Immature natural killer cell (primary cell): Measurements from ENCODE around the gene MPIG6B. TPM values are rescaled to one million over a fixed set of nuclear protein-coding genes. Genes with fewer than 3 reads are reported as not detected.
"Not testable (repeated sequence)": the region's sequence is repeated elsewhere in the genome, so short reads cannot be mapped to it uniquely, and the experiment has no call there.

Experiments
- DNase-seq, 3 donors: peaks; one replicate each; pipeline ENCODE4 v3.0.0; 2022; ENCODE audit warnings: mixed read lengths in 1 of 3
- H3K27ac Mint-ChIP-seq, 6 donors: one replicate each; pipeline ENCODE4 v1.8.0; 2020; ENCODE audit warnings: mixed read lengths in 6 of 6, mild to moderate bottlenecking in 5 of 6, inconsistent platforms in 4 of 6, moderate library complexity in 3 of 6
- H3K27me3 Mint-ChIP-seq, 3 donors: one replicate each; pipeline ENCODE4 v1.8.0; 2020 to 2021; ENCODE audit warnings: low read depth in 3 of 3, mild to moderate bottlenecking in 3 of 3, mixed read lengths in 3 of 3, moderate library complexity in 3 of 3, inconsistent platforms in 1 of 3
- H3K36me3 Mint-ChIP-seq, 3 donors: one replicate each; pipeline ENCODE4 v1.8.0; 2020; ENCODE audit warnings: mixed read lengths in 3 of 3, inconsistent platforms in 2 of 3, mild to moderate bottlenecking in 2 of 3
- H3K4me1 Mint-ChIP-seq, 2 donors: one replicate each; pipeline ENCODE4 v1.8.0; 2020; ENCODE audit warnings: inconsistent platforms in 2 of 2, mild to moderate bottlenecking in 2 of 2, mixed read lengths in 2 of 2, moderate library complexity in 1 of 2
- H3K4me3 Mint-ChIP-seq, 5 donors: one replicate each; pipeline ENCODE4 v1.8.0; 2020; ENCODE audit warnings: mild to moderate bottlenecking in 5 of 5, mixed read lengths in 5 of 5, inconsistent platforms in 3 of 5, moderate library complexity in 3 of 5
- H3K9me3 Mint-ChIP-seq, 6 donors: one replicate each; pipeline ENCODE4 v1.8.0; 2020; ENCODE audit warnings: mild to moderate bottlenecking in 6 of 6, mixed read lengths in 6 of 6, inconsistent platforms in 4 of 6, moderate library complexity in 3 of 6
- polyA plus RNA-seq, 3 donors: library from polyadenylated mRNA; unstranded; fragments of 300-500 nt; fragmentation: Illumina TruSeq; gene quantifications; one replicate each; pipeline ENCODE4 v1.2.3, GENCODE V29; 2021

Gene MPIG6B
- polyA plus RNA-seq, 3 donors from 2014 or later, result 2.6 to 10.9 (median 6.3) TPM

GRCh38 chr6:31706599-31706998, 16.6 kb upstream of the MPIG6B start, which contains the start of gene LY6G6F:
Gene LY6G6F (plus strand): TSS chr6:31706866. CDS start chr6:31706907, 41 bp downstream.
- no peak for DNase-seq
- H3K27ac Mint-ChIP-seq, result peak within 1 kb of the TSS in 2 of 6 donors; percentile 19 to 68
- H3K4me1 Mint-ChIP-seq, result peaks cover 30 to 31% of the 10 kb centered on the region in 2 donors
- no peaks in the 10 kb centered on the region for H3K36me3 Mint-ChIP-seq
- no peaks in the 10 kb centered on the region for H3K9me3 Mint-ChIP-seq
- H3K4me3 Mint-ChIP-seq, result no peak within 1 kb of the TSS
- peaks cover 3 to 8% (median 4%) of the 10 kb centered on the region in 3 donors for H3K27me3 Mint-ChIP-seq

DNA sequence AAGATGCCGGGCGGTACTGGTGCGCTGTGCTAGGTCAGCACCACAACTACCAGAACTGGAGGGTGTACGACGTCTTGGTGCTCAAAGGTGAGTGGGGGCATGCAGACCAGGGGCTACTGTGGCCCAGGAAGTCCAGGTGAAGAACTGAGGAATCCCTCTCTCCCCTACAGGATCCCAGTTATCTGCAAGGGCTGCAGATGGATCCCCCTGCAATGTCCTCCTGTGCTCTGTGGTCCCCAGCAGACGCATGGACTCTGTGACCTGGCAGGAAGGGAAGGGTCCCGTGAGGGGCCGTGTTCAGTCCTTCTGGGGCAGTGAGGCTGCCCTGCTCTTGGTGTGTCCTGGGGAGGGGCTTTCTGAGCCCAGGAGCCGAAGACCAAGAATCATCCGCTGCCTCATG, 15.5 kb upstream of the MPIG6B start:
- peaks cover 25 to 27% of the 10 kb centered on the region in 2 donors for H3K4me1 Mint-ChIP-seq
- peaks cover 0 to 5% (median 4%) of the 10 kb centered on the region in 3 donors for H3K27me3 Mint-ChIP-seq
- peak overlapping the region in 1 of 6 donors; percentile 19 for H3K27ac Mint-ChIP-seq
- H3K4me3 Mint-ChIP-seq, result no peak overlapping the region
- no peaks in the 10 kb centered on the region for H3K9me3 Mint-ChIP-seq
- no peaks in the 10 kb centered on the region for H3K36me3 Mint-ChIP-seq
- no peak for DNase-seq

DNA sequence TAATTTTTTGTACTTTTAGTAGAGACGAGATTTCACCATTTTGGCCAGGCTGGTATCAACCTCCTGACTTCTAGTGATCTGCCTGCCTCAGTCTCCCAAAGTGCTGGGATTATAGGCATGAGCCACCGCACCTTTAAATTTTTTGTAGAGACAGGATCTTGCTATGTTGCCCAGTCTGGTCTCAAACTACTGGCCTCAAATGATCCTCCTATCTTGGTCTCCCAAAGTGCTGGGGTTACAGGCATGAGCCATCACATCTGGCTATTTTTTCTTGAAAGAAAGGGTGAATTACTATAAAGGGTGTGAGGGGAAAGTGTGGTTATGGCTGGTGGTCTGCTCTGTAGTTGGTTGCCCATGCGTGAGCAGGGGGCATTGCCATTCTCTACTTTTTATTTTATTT, 14.9 kb upstream of the MPIG6B start:
- H3K4me3 Mint-ChIP-seq, result no peak overlapping the region
- H3K4me1 Mint-ChIP-seq, result peaks cover 22 to 26% of the 10 kb centered on the region in 2 donors
- DNase-seq, result no peak
- no peaks in the 10 kb centered on the region for H3K36me3 Mint-ChIP-seq
- no peaks in the 10 kb centered on the region for H3K9me3 Mint-ChIP-seq
- H3K27ac Mint-ChIP-seq, result no peak overlapping the region
- H3K27me3 Mint-ChIP-seq, result peaks cover 0 to 3% (median 1%) of the 10 kb centered on the region in 3 donors

GRCh38 chr6:31709157-31709556, 14.0 kb upstream of the MPIG6B start:
- not testable (repeated sequence) for H3K36me3 Mint-ChIP-seq, H3K4me3 Mint-ChIP-seq, DNase-seq, H3K9me3 Mint-ChIP-seq, H3K27me3 Mint-ChIP-seq, H3K27ac Mint-ChIP-seq
- peaks cover 17 to 20% of the 10 kb centered on the region in 2 donors for H3K4me1 Mint-ChIP-seq

- no peaks in the 10 kb centered on the region for H3K36me3 Mint-ChIP-seq
- peak overlapping the region in 3 of 5 donors; percentile 0 to 55 (median 33) for H3K4me3 Mint-ChIP-seq
- peaks cover 17 to 20% of the 10 kb centered on the region in 2 donors for H3K4me1 Mint-ChIP-seq
- no peak for DNase-seq
- H3K27me3 Mint-ChIP-seq, result peaks cover 0 to 3% (median 2%) of the 10 kb centered on the region in 3 donors
- H3K27ac Mint-ChIP-seq, result peak overlapping the region in 3 of 6 donors; percentile 7 to 72 (median 40)
- H3K9me3 Mint-ChIP-seq, result no peaks in the 10 kb centered on the region
These were observed 12.5 kb upstream of the MPIG6B start for GRCh38 chr6:31710523-31711219.

GRCh38 chr6:31711233-31711632, 11.9 kb upstream of the MPIG6B start:
- Mint-ChIP-seq H3K27ac (no peak overlapping the region), H3K4me1 (peaks cover 17 to 20% of the 10 kb centered on the region in 2 donors)

GRCh38 chr6:31712296-31712695, 10.9 kb upstream of the MPIG6B start:
- H3K4me1 Mint-ChIP-seq, result peaks cover 17 to 20% of the 10 kb centered on the region in 2 donors
- H3K27ac Mint-ChIP-seq, result peak overlapping the region in 2 of 6 donors; percentile 44 to 75
- H3K36me3 Mint-ChIP-seq, result no peaks in the 10 kb centered on the region
- DNase-seq, result no peak
- H3K27me3 Mint-ChIP-seq, result peaks cover 0 to 3% (median 2%) of the 10 kb centered on the region in 3 donors
- H3K9me3 Mint-ChIP-seq, result no peaks in the 10 kb centered on the region
- H3K4me3 Mint-ChIP-seq, result peak overlapping the region in 1 of 5 donors; percentile 21

More at GRCh38 chr6:31711233-31711632, 11.9 kb upstream of the MPIG6B start:
- no peaks in the 10 kb centered on the region for H3K36me3 Mint-ChIP-seq
- peak overlapping the region in 1 of 5 donors; percentile 33 for H3K4me3 Mint-ChIP-seq
- H3K9me3 Mint-ChIP-seq, result no peaks in the 10 kb centered on the region
- DNase-seq, result no peak
- peaks cover 0 to 3% (median 2%) of the 10 kb centered on the region in 3 donors for H3K27me3 Mint-ChIP-seq

GRCh38 chr6:31713465-31713864, 9.7 kb upstream of the MPIG6B start:
- DNase-seq, result no peak
- H3K27ac Mint-ChIP-seq, result peak overlapping the region in 1 of 6 donors; percentile 49
- no peaks in the 10 kb centered on the region for H3K36me3 Mint-ChIP-seq

DNA sequence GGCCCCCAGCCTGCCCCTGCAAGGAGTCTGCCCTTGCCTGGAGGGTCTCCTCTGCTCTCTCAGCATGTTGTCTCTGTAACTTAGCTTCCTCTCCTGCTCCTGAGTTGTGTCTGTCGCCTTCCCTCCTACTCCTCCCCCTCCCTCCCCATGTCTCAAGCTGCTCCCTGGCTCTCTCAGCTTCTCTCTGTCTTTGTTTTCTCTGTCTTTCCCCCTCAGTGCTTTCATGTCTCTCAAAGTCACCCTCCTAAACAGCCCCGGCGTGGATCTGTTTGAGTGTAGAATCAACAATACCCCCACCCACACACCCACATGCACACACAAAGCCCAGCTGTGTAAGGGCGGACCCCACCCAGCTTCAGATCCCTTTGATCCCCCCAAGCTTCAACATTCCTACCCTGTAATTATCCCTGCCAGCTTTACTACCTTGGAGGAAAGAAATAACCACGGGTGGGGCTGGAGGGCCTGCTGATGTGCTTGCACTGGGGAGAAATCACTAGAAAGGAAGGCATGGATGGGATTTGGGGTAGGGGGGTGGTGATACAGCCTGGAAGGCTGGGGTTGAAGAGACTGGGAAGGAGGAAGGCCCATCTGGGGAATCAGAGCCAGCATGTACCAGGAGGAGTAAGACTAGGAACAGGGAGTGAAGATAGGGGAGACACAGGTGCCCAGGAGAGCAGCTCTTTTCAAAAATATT, 9.0 kb upstream of the MPIG6B start:
- Mint-ChIP-seq H3K4me1 (peaks cover 17 to 20% of the 10 kb centered on the region in 2 donors), H3K27ac (no peak overlapping the region), H3K27me3 (peaks cover 2 to 5% (median 3%) of the 10 kb centered on the region in 3 donors), H3K9me3 (no peaks in the 10 kb centered on the region), H3K36me3 (no peaks in the 10 kb centered on the region), H3K4me3 (no peak overlapping the region)
- no peak for DNase-seq

More at GRCh38 chr6:31713465-31713864, 9.7 kb upstream of the MPIG6B start:
- Mint-ChIP-seq H3K9me3 (no peaks in the 10 kb centered on the region), H3K27me3 (peaks cover 0 to 3% (median 2%) of the 10 kb centered on the region in 3 donors), H3K4me3 (no peak overlapping the region), H3K4me1 (peaks cover 17 to 20% of the 10 kb centered on the region in 2 donors)

DNA sequence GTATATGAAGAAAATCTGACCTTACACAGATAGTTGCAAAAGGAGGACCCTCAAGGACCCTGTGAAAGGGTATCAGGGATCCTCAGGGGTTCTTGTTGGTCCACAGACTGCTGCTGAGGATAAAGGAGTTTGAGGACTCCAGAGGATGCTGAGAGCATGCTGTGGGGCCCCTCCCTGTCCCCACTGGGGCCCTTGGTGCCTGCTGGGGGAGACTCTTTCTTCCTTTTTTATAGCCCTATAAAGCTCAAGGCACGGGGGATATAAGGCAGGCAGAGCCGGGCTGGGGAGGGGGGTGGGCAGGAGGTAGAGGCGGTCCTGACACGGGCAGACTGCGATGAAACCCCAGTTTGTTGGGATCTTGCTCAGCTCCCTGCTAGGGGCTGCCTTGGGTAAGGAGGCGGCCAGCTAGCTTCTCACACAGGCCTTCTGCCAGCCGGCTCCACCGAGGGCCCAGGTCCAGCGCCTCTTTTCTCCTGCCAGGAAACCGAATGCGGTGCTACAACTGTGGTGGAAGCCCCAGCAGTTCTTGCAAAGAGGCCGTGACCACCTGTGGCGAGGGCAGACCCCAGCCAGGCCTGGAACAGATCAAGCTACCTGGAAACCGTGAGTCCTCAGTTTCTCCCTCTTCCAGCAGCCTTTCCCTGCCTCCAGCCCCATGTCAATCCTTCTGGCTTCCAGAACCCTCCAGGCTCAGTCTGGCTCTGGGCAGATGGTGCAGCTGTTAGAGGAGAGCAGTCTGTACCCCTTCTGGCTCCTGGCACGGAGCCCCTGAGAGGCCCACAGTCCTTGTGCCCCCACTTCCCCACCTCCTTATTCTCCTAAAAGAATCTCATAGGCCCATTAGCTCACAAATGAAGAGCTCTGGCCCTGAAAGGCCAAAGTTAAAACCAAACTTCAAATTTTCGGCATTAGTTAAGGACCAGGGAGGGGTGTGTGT, 7.9 kb upstream of the MPIG6B start, which contains the start of gene LY6G6D:
TSS of gene LY6G6D (plus strand) at position 327 of the 937 bp plus-strand sequence. CDS start at position 335, 8 bp downstream.
- peaks cover 17 to 20% of the 10 kb centered on the region in 2 donors for H3K4me1 Mint-ChIP-seq
- peaks cover 2 to 5% (median 3%) of the 10 kb centered on the region in 3 donors for H3K27me3 Mint-ChIP-seq
- no peak for DNase-seq
- no peaks in the 10 kb centered on the region for H3K9me3 Mint-ChIP-seq
- H3K4me3 Mint-ChIP-seq, result no peak within 1 kb of the TSS
- no peak within 1 kb of the TSS for H3K27ac Mint-ChIP-seq
- no peaks in the 10 kb centered on the region for H3K36me3 Mint-ChIP-seq

DNA sequence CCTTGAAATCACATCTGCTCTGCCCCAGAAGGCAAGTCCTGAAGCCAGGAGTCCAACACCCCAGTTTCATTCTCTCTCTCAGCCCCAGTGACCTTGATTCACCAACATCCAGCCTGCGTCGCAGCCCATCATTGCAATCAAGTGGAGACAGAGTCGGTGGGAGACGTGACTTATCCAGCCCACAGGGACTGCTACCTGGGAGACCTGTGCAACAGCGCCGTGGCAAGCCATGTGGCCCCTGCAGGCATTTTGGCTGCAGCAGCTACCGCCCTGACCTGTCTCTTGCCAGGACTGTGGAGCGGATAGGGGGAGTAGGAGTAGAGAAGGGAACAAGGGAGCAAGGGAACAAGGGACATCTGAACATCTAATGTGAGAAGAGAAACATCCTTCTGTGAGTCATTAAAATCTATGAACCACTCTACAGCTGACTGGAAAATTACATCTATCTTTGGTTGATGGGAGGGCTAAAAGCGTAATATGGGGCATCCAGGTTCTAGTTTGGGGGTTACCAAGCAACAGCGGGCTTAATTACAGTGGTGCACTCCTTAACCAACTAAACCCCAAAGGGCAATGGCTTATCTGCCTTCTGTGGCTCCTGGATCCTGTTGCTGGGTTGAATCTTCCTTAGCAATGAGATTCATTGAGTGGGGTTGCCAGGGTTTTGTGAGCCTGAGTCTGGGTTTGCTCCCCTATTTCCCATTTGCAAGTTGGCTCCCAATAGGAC, 5.5 kb upstream of the MPIG6B start:
- peaks cover 0 to 4% of the 10 kb centered on the region in 2 donors for H3K4me1 Mint-ChIP-seq
- peaks cover 2 to 3% (median 3%) of the 10 kb centered on the region in 3 donors for H3K27me3 Mint-ChIP-seq
- H3K36me3 Mint-ChIP-seq, result no peaks in the 10 kb centered on the region
- H3K9me3 Mint-ChIP-seq, result no peaks in the 10 kb centered on the region
- no peak overlapping the region for H3K27ac Mint-ChIP-seq
- DNase-seq, result no peak
- H3K4me3 Mint-ChIP-seq, result no peak overlapping the region

- Mint-ChIP-seq H3K9me3 (no peaks in the 10 kb centered on the region), H3K27ac (peak overlapping the region in 1 of 6 donors; percentile 40)
These were observed 4.9 kb upstream of the MPIG6B start for GRCh38 chr6:31718265-31718664.

More at GRCh38 chr6:31718265-31718664, 4.9 kb upstream of the MPIG6B start:
- Mint-ChIP-seq H3K4me3 (no peak overlapping the region), H3K36me3 (no peaks in the 10 kb centered on the region), H3K27me3 (peaks cover 2 to 3% (median 3%) of the 10 kb centered on the region in 3 donors), H3K4me1 (peaks cover 3 to 5% of the 10 kb centered on the region in 2 donors)
- DNase-seq, result no peak
